SH-SY5Y (cell line): ENCODE measurements around the gene GPC5.
A peak's percentile ranks its signal among the peaks of the same experiment; 100 is the strongest.

Experiments used
- GATA2 ChIP-seq: IDR thresholded peaks from 2 replicates; pipeline ENCODE4 v1.6.1; 2011; ENCODE audit warnings: mild to moderate bottlenecking, low read depth, low read length
- GATA3 ChIP-seq: IDR thresholded peaks from 2 replicates; pipeline ENCODE4 v1.6.1; 2011; ENCODE audit warnings: low read depth, mild to moderate bottlenecking, low read length, moderate library complexity

The GPC5 gene

GRCh38 chr13:92677571-92677970 lies 1279.2 kb downstream of the GPC5 start:
- TF ChIP-seq GATA2 = no peak
- TF ChIP-seq GATA3 = no peak

- no peak for TF ChIP-seq GATA3
- TF ChIP-seq GATA2 = no peak
These were observed 1281.2 kb downstream of the GPC5 start for GRCh38 chr13:92679602-92680001.

GRCh38 chr13:92681239-92681638 lies 1282.8 kb downstream of the GPC5 start:
- TF ChIP-seq GATA2 (no peak), GATA3 (no peak)

- TF ChIP-seq GATA3 (no peak), GATA2 (no peak)
These were observed 1284.6 kb downstream of the GPC5 start for GRCh38 chr13:92682832-92683517.

GRCh38 chr13:92694047-92694446 lies 1295.6 kb downstream of the GPC5 start:
- no peak for TF ChIP-seq GATA2
- TF ChIP-seq GATA3 = no peak

GRCh38 chr13:92716749-92717148 lies 1318.3 kb downstream of the GPC5 start:
- TF ChIP-seq GATA3 = no peak
- TF ChIP-seq GATA2 = no peak

GRCh38 chr13:92717857-92718256 lies 1319.4 kb downstream of the GPC5 start:
- TF ChIP-seq GATA3 = no peak
- no peak for TF ChIP-seq GATA2

- TF ChIP-seq GATA2 (no peak), GATA3 (no peak)
These were observed 1321.4 kb downstream of the GPC5 start for GRCh38 chr13:92719868-92720267.

- no peak for TF ChIP-seq GATA3
- TF ChIP-seq GATA2 = no peak
These were observed 1323.2 kb downstream of the GPC5 start for GRCh38 chr13:92721620-92722019.

- TF ChIP-seq GATA2 = peak; percentile 72
- TF ChIP-seq GATA3 = peak; percentile 87
These were observed 1328.7 kb downstream of the GPC5 start for GRCh38 chr13:92727118-92727517.

- TF ChIP-seq GATA2 (peak; percentile 50; the same call in 1 of the 2 replicates), GATA3 (peak; percentile 85; the same call in 1 of the 2 replicates)
These were observed 1335.6 kb downstream of the GPC5 start for GRCh38 chr13:92734068-92734467.

- TF ChIP-seq GATA3 = no peak
- TF ChIP-seq GATA2 = no peak
These were observed 1336.1 kb downstream of the GPC5 start for GRCh38 chr13:92734545-92734944.

- TF ChIP-seq GATA2 (no peak), GATA3 (no peak)
These were observed 1337.5 kb downstream of the GPC5 start for GRCh38 chr13:92735909-92736308.

- TF ChIP-seq GATA2 = peak; percentile 64
- TF ChIP-seq GATA3 = peak; percentile 81
These were observed 1340.9 kb downstream of the GPC5 start for GRCh38 chr13:92739306-92739818.

GRCh38 chr13:92743992-92744391 lies 1345.6 kb downstream of the GPC5 start:
- no peak for TF ChIP-seq GATA2
- TF ChIP-seq GATA3 = no peak
